AG04450 (cell line): ENCODE measurements around the gene CHD9. TPM values are rescaled to one million over a fixed set of nuclear protein-coding genes. Genes with fewer than 3 reads are reported as not detected.
"Not testable (repeated sequence)": the region's sequence is repeated elsewhere in the genome, so short reads cannot be mapped to it uniquely, and the experiment has no call there.

Source experiments
- CTCF ChIA-PET: fragments of 300-600, 350-600 bp; formaldehyde crosslinking; extraction: SDS; loops from one replicate; lab custom pipeline; 2022; ENCODE audit warnings: antibody characterized with exemption, inconsistent platforms; lab: Charles Lee
- POLR2A ChIA-PET: fragments of 350-600 bp; formaldehyde crosslinking; extraction: SDS; loops from one replicate; lab custom pipeline; 2021; ENCODE audit warnings: antibody characterized with exemption, inconsistent platforms; lab: Yijun Ruan, JAX
- DNase-seq: peaks from one replicate; pipeline ENCODE4 v3.0.0-alpha.2; 2011; ENCODE audit warnings: low read depth, low spot score
- H3K27ac ChIP-seq: one replicate; pipeline ENCODE4 v1.5.1; 2012; ENCODE audit warnings: low read depth, low read length, control low read depth
- H3K27me3 ChIP-seq: one replicate; pipeline ENCODE4 v1.6.0; 2012; ENCODE audit warnings: low read length; ENCODE audit not compliant: control insufficient read depth, insufficient read depth
- H3K4me3 ChIP-seq: 2 replicates; pipeline ENCODE4 v1.5.1; 2011; ENCODE audit warnings: mild to moderate bottlenecking, low read depth, low read length, control low read depth
- H3K9me3 ChIP-seq: 2 replicates; pipeline ENCODE4 v1.5.1; 2012; ENCODE audit warnings: low read length; ENCODE audit not compliant: control insufficient read depth, insufficient read depth
- CTCF ChIP-seq: IDR thresholded peaks from 2 replicates; pipeline ENCODE4 v1.5.1; 2011; ENCODE audit warnings: low read depth, low read length, control low read depth, inconsistent platforms
- polyA plus RNA-seq: library from polyadenylated mRNA; depleted of rRNA; stranded (reverse); fragments of >200 nt; gene quantifications from 2 replicates; pipeline ENCODE4 v1.2.3, GENCODE V29; 2011

The CHD9 gene
- polyA plus RNA-seq, 1 experiment, result 42.6 TPM

GRCh38 chr16:53034306-53034705 lies 20.5 kb upstream of the CHD9 start:
- POLR2A ChIA-PET, result no interaction called here
- CTCF ChIA-PET, result interaction anchor here (0.6 to 0.9 kb wide), 2 partner anchors 12 to 50 kb away, joined by 3 to 6 read pairs; no protein-coding TSS in a partner anchor
- H3K9me3 ChIP-seq, result no peaks in the 10 kb centered on the region
- H3K27me3 ChIP-seq, result no peaks in the 10 kb centered on the region
- no peak for TF ChIP-seq CTCF
- no peak overlapping the region for H3K27ac ChIP-seq
- no peak overlapping the region for H3K4me3 ChIP-seq
- DNase-seq, result no peak

GRCh38 chr16:53035176-53035942 lies 19.4 kb upstream of the CHD9 start:
- CTCF ChIA-PET, result no interaction called here

DNA sequence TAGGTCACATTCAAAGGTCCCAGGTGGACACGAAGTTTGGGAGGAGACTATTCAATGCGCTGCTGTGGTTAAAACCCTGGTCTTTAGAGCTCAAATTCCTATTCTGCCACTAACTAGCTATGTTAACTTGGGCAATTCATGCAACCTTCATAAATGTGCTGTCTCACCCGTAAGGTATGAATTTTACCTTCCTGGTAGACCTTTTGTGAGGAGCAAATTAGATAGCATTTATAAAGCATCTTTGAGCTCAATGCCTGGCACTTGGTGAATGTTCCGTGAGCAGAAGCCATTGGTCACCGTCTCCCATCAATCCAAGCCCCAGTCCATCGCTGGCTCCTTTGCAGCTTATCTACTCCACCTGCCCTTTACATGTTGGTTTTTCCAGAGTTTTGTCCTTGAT lies 18.7 kb upstream of the CHD9 start:
- POLR2A ChIA-PET, result no interaction called here
- no peak for DNase-seq
- Histone ChIP-seq H3K27ac (no peak overlapping the region), H3K9me3 (no peaks in the 10 kb centered on the region), H3K27me3 (peaks cover 4% of the 10 kb centered on the region), H3K4me3 (no peak overlapping the region)
- no peak for TF ChIP-seq CTCF
- CTCF ChIA-PET, result interaction anchor here (0.6 kb wide), 1 partner anchor 14 kb away, joined by 3 read pairs; no protein-coding TSS in a partner anchor

More at GRCh38 chr16:53035176-53035942, 19.4 kb upstream of the CHD9 start:
- Histone ChIP-seq H3K9me3 (no peaks in the 10 kb centered on the region), H3K27me3 (no peaks in the 10 kb centered on the region), H3K4me3 (no peak overlapping the region), H3K27ac (no peak overlapping the region)
- DNase-seq, result no peak
- no peak for TF ChIP-seq CTCF
- POLR2A ChIA-PET, result no interaction called here

DNA sequence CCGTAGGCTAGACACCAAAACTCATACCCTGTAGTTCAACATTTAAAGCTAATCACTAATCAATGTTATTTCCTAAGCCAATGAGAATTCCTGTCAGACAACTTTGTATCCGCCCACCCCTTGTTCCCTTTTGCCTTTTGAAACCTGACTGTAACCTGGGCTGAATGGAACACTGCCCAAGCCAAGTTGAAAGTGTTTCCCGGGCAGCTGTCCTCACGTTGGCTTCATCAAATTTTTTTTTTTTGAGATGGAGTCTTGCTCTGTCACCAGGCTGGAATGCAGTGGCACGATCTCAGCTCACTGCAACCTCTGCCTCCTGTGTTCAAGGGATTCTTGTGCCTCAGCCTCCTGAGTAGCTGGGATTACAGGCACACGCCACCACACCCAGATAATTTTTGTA lies 18.1 kb upstream of the CHD9 start:
- POLR2A ChIA-PET, H3K9me3 ChIP-seq: not testable (repeated sequence)
- CTCF ChIA-PET, result interaction anchor here (0.6 kb wide), 1 partner anchor 14 kb away, joined by 3 read pairs; no protein-coding TSS in a partner anchor

DNA sequence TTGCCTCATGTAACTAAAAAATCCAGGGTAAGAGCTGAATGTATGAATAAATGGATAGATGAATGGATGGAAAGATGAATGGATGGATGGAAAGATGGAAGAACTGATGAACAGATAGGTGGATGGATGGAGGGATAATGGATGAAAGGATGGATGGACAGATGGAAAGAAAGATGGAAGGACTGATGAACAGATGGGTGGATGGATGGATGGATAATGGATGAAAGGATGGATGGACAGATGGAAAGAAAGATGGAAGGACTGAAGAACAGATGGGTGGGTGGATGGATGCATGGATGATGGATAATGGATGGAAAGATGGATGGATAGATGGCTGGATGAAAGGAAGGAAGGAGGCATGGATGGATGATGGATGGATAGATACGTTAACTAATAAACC lies 14.0 kb upstream of the CHD9 start:
- POLR2A ChIA-PET, result no interaction called here
- CTCF ChIA-PET, result no interaction called here
- TF ChIP-seq CTCF, result no peak
- no peaks in the 10 kb centered on the region for H3K9me3 ChIP-seq
- no peak overlapping the region for H3K27ac ChIP-seq
- peaks cover 21% of the 10 kb centered on the region for H3K27me3 ChIP-seq
- H3K4me3 ChIP-seq, result no peak overlapping the region
- no peak for DNase-seq

More for the DNA sequence above, 18.1 kb upstream of the CHD9 start:
- not testable (repeated sequence) for H3K4me3 ChIP-seq, H3K27me3 ChIP-seq, DNase-seq, H3K27ac ChIP-seq
